Adrenal gland (tissue), 12 donors: ENCODE measurements around the gene DEDD. TPM values are rescaled to one million over a fixed set of nuclear protein-coding genes. Genes with fewer than 3 reads are reported as not detected.

Source experiments
- DNase-seq, 7 donors: peaks; one replicate each; pipeline ENCODE4 v3.0.0-alpha.2; 2019 to 2020
- H3K27ac ChIP-seq, 5 donors: fragments of 200-600 bp; sonication (generic) in 4 of 5; 1 replicate in 3 of 5; 2 replicates in 2 of 5; pipeline versions ENCODE4 v1.5.1 to v1.8.0; 2016 to 2020; ENCODE audit warnings: mild to moderate bottlenecking in 1 of 5
- H3K27me3 ChIP-seq: fragments of 200-600 bp; 2 replicates; pipeline ENCODE4 v1.8.0; 2021
- H3K36me3 ChIP-seq, 2 donors: fragments of 200-600 bp; replicated peaks in 1 of 2; 1 replicate in 1 of 2; 2 replicates in 1 of 2; pipeline versions ENCODE4 v1.5.1 to v1.8.0; 2018 to 2022
- H3K4me1 ChIP-seq, 2 donors: fragments of 200-600 bp; replicated peaks in 1 of 2; 1 replicate in 1 of 2; 2 replicates in 1 of 2; pipeline versions ENCODE4 v1.5.1 to v1.8.0; 2018 to 2021
- H3K4me3 ChIP-seq, 4 donors: fragments of 200-600 bp; sonication (generic) in 3 of 4; one replicate each; pipeline ENCODE4 v1.5.1; 2016 to 2018
- H3K9me3 ChIP-seq, 3 donors: fragments of 200-600 bp; sonication (generic) in 1 of 3; replicated peaks in 1 of 3; 1 replicate in 2 of 3; 2 replicates in 1 of 3; pipeline versions ENCODE4 v1.5.1 to v1.8.0; 2016 to 2021
- POLR2A ChIP-seq, 2 donors: fragments of 450-650 bp; IDR thresholded peaks; one replicate each; pipeline ENCODE4 v1.6.1; 2017; ENCODE audit warnings: antibody characterized with exemption in 2 of 2, mild to moderate bottlenecking in 2 of 2, moderate library complexity in 1 of 2
- WGBS, 4 donors: extraction: QIAGEN DNeasy Blood & Tissue Kit in 2 of 4; methylation state at CpG; one replicate each; pipeline versions ENCODE4 v1.1.5 to v1.1.7; 2013 to 2017; 5-methylcytosine and 5-hydroxymethylcytosine counted together
- intact Hi-C, 2 donors: fragments of 100-400 bp; cut with DNase I; formaldehyde crosslinking; loops; one replicate each; pipeline versions ENCODE4 v1.14.1 to v1.15.0; 2022 to 2023
- polyA plus RNA-seq, 3 donors: library from polyadenylated mRNA; stranded (reverse); fragments of 200-250 nt in 2 of 3; fragments of 350-450 nt in 1 of 3; fragmentation: Illumina TruSeq in 1 of 3; extraction: RNeasy Lipid Tissue Mini Kit (QIAGEN cat#74804) in 1 of 3; gene quantifications; one replicate each; pipeline ENCODE4 v1.2.3, GENCODE V29; 2013 to 2014
- total RNA-seq, 9 donors: library from RNA; depleted of rRNA in 4 of 9; stranded (reverse); fragments of >200 nt in 4 of 9; fragments of 120-200 nt in 1 of 9; fragmentation: NEBNext Ultra II Directional in 1 of 9; extraction: Animal tissue kit (Norgen Biotek cat#: 25700) in 1 of 9; gene quantifications; one replicate each; pipeline versions ENCODE4 v1.1.0 to v1.2.4, GENCODE V29; 2013 to 2023
- TF ChIP-seq, protein P1 (sequence below), 6 experiments: fragments of 450-650 bp in 4 of 6; fragments of 200-600 bp in 2 of 6; sonication (generic) in 1 of 6; IDR thresholded peaks; 1 replicate in 5 of 6; 2 replicates in 1 of 6; pipeline versions ENCODE4 v1.5.1 to v1.8.0; 2016 to 2021; ENCODE audit warnings: antibody characterized with exemption in 6 of 6, mild to moderate bottlenecking in 2 of 6, moderate library complexity in 1 of 6
- donor health status: healthy with polysubstance abuse.
- donor health status: Bipolar disorder and iron deficiency.
- donor health status: DM: yes; HTN: yes; CAD: no.
- donor health status: DM: no; HTN: no; CAD: no.
- donor health status: DM: no; HTN: no; CAD: no.
- donor health status: DM: yes; HTN: yes; CAD: no.

Gene DEDD
- total and polyA plus RNA-seq, 12 donors, result 22.0 to 38.2 (median 32.3) TPM

DNA sequence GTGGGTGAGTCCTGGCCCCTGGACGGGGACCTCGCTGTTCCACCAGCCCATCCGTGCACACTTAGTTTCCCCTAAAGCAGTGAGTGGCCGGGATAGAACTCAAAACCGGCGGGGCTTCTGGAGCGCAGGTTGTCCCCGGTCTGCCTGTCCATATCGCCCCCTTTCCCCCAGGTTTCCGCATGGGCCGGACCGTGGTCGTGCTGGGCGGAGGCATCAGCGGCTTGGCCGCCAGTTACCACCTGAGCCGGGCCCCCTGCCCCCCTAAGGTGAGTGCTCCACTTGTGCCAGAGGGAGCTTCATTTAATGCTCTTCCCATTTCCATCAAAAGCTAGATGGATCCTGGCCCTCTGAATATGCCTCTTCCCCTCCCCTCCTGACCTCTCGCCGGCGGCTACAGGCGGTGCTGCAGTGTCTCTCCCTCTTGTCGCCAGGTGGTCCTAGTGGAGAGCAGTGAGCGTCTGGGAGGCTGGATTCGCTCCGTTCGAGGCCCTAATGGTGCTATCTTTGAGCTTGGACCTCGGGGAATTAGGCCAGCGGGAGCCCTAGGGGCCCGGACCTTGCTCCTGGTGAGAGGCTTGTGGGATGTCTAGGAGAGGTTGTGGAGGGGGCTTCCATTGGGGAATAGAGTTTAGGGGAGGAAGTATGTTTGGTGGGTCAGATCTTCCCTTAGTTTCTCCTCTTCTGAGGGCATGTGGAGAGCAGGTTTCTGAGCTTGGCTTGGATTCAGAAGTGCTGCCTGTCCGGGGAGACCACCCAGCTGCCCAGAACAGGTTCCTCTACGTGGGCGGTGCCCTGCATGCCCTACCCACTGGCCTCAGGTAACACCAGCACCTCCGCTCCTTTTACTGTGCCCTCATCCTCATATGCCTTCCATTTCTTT lies 34.4 kb upstream of the DEDD start:
- H3K27me3 ChIP-seq, result no peaks in the 10 kb centered on the region
- H3K36me3 ChIP-seq, result peaks cover 0 to 58% of the 10 kb centered on the region in 2 donors
- peaks cover 12 to 20% of the 10 kb centered on the region in 2 donors for H3K4me1 ChIP-seq
- DNase-seq, result no peak
- 8 to 12% (median 9%) methylated on average over 26 to 33 of the region's 33 CpGs for WGBS, 4 donors
- H3K9me3 ChIP-seq, result no peaks in the 10 kb centered on the region
- H3K4me3 ChIP-seq, result peak overlapping the region in 3 of 4 donors; percentile 54 to 80 (median 56)
- TF ChIP-seq, protein P1, sequence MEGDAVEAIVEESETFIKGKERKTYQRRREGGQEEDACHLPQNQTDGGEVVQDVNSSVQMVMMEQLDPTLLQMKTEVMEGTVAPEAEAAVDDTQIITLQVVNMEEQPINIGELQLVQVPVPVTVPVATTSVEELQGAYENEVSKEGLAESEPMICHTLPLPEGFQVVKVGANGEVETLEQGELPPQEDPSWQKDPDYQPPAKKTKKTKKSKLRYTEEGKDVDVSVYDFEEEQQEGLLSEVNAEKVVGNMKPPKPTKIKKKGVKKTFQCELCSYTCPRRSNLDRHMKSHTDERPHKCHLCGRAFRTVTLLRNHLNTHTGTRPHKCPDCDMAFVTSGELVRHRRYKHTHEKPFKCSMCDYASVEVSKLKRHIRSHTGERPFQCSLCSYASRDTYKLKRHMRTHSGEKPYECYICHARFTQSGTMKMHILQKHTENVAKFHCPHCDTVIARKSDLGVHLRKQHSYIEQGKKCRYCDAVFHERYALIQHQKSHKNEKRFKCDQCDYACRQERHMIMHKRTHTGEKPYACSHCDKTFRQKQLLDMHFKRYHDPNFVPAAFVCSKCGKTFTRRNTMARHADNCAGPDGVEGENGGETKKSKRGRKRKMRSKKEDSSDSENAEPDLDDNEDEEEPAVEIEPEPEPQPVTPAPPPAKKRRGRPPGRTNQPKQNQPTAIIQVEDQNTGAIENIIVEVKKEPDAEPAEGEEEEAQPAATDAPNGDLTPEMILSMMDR (IDR thresholded peaks at IDR 0.05), result no peak
- TF ChIP-seq POLR2A (IDR thresholded peaks at IDR 0.05), result no peak
- intact Hi-C loops, result no loop called here
- peak overlapping the region in 3 of 5 donors; percentile 32 to 81 (median 77) for H3K27ac ChIP-seq

DNA sequence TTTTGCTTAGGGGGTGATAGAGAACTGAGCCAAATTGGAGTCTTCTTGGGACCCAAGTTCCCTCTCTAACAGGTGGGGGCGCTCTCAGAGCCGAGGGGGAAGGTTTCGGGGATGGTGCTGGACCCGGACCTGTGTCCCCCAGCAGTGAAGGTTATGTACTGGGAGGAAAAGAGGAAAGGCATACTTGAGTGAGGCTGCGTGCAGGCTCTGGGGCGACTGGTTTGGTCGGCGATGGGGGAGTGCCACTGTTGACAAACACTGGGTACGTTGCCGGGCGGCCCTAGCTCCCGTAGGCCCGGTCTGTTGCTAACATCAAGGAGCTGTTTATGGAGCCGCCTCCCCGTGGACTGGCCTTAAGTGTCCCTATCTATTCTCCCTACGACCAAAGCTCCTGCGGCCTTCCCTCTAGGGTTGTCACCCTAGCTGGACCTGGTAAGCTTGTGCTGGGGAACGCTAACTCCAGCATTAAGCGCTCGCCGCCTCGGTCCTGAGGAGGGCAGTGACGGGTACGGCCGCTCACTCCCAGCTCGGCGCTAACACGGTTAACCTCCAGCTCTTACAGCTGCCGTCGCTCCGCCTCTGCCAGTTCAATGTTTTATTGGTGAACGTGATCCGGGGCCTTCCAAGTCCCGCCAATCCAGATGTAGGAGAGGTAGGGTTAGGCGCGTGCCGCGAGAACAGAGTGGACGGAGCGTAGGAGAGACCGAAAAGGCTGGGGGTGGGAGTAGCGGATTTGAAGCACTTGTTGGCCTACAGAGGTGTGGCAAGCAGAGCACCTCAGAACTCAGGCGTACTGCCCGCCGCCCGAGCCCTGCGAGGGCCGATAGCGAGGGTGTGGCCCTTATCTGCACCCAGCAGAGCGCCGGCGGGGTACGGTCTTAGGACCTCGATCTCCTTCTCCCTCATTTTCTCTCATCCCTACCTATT lies 33.5 kb upstream of the DEDD start, which contains the start of gene PPOX:
PPOX (plus strand) TSS at position 685 of the 927 bp plus-strand sequence. CDS start 422 bp downstream, outside the sequence.
- TF ChIP-seq POLR2A (IDR thresholded peaks at IDR 0.05), result peak in 1 of 2 donors; percentile 78
- TF ChIP-seq, protein P1 (IDR thresholded peaks at IDR 0.05), result peak; percentile 9 to 44 (median 34)
- intact Hi-C loops, result no loop called here
- H3K4me1 ChIP-seq, result peaks cover 12 to 23% of the 10 kb centered on the region in 2 donors
- H3K27me3 ChIP-seq, result no peaks in the 10 kb centered on the region
- H3K4me3 ChIP-seq, result peak within 1 kb of the TSS in 3 of 4 donors; percentile 54 to 80 (median 56)
- WGBS, 4 donors, result 0 to 2% (median 0%) methylated on average over 42 to 54 of the region's 54 CpGs
- peak; percentile 93 to 99 (median 98) for DNase-seq
- peaks cover 0 to 52% of the 10 kb centered on the region in 2 donors for H3K36me3 ChIP-seq
- H3K27ac ChIP-seq, result peak within 1 kb of the TSS; percentile 6 to 81 (median 77)
- no peaks in the 10 kb centered on the region for H3K9me3 ChIP-seq

DNA sequence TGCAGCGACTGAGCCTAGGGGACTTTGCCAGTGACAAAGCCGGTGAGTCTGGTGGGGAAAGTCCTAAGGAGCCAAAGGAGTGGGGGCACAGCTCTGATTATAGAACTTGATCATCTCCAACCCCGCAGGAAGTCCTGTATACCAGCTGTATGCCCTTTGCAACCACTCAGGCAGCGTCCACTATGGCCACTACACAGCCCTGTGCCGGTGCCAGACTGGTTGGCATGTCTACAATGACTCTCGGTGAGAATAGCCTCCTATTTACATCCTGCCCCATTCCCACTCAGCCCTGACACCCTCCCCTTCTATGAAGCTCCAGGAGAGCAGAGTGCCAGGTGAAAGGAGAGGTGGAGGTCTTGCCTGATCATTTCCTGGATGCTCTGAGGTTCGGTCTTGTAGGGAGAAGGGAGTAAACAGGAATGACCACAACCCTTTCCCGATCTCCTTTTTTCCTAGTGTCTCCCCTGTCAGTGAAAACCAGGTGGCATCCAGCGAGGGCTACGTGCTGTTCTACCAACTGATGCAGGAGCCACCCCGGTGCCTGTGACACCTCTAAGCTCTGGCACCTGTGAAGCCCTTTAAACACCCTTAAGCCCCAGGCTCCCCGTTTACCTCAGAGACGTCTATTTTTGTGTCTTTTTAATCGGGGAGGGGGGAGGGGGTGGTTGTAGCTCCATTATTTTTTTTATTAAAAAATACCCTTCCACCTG lies 32.6 kb upstream of the DEDD start:
- intact Hi-C loops, result no loop called here
- TF ChIP-seq, protein P1 (IDR thresholded peaks at IDR 0.05), result no peak
- TF ChIP-seq POLR2A (IDR thresholded peaks at IDR 0.05), result no peak
- no peaks in the 10 kb centered on the region for H3K9me3 ChIP-seq
- no peaks in the 10 kb centered on the region for H3K27me3 ChIP-seq
- H3K27ac ChIP-seq, result peak overlapping the region; percentile 6 to 81 (median 77)
- 64 to 71% (median 69%) methylated on average over 14 of the region's 14 CpGs for WGBS, 4 donors
- H3K4me3 ChIP-seq, result peak overlapping the region in 2 of 4 donors; percentile 54 to 80
- peaks cover 0 to 45% of the 10 kb centered on the region in 2 donors for H3K36me3 ChIP-seq
- no peak for DNase-seq
- peaks cover 15 to 32% of the 10 kb centered on the region in 2 donors for H3K4me1 ChIP-seq
